Activated T-cell treated with anti-CD3 and anti-CD28 coated beads, Interleukin-2, amount 50 U/mL, for 4 hours (primary cell): ENCODE data around the gene ZFHX3. TPM values are rescaled to one million over a fixed set of nuclear protein-coding genes. Genes with fewer than 3 reads are reported as not detected.

Experiments
- ATAC-seq, 2 donors: fragments of 200-7000 bp; cut with Tn5 transposase; one replicate each; pipeline ENCODE4 v1.10.0; 2021
- DNase-seq: peaks from one replicate; pipeline ENCODE4 v3.0.0-alpha.2; 2020
- H3K27me3 Mint-ChIP-seq: one replicate; pipeline ENCODE4 v1.8.0; 2021; ENCODE audit warnings: low read depth, mixed read lengths
- H3K36me3 Mint-ChIP-seq: one replicate; pipeline ENCODE4 v1.8.0; 2022; ENCODE audit warnings: mixed read lengths; ENCODE audit not compliant: insufficient read depth
- H3K4me1 Mint-ChIP-seq: one replicate; pipeline ENCODE4 v1.8.0; 2021; ENCODE audit warnings: low read depth, mixed read lengths
- H3K4me3 Mint-ChIP-seq: one replicate; pipeline ENCODE4 v1.8.0; 2021; ENCODE audit warnings: mild to moderate bottlenecking, moderate library complexity, mixed read lengths
- H3K9me3 Mint-ChIP-seq: one replicate; pipeline ENCODE4 v1.8.0; 2021; ENCODE audit warnings: mixed read lengths
- total RNA-seq, 3 donors: library from RNA; stranded (reverse); gene quantifications; one replicate each; pipeline ENCODE4 v1.2.1, GENCODE V29; 2021

The ZFHX3 gene
- total RNA-seq, 3 donors from 2014 or later: 0.29 to 2.5 (median 0.86) TPM

DNA sequence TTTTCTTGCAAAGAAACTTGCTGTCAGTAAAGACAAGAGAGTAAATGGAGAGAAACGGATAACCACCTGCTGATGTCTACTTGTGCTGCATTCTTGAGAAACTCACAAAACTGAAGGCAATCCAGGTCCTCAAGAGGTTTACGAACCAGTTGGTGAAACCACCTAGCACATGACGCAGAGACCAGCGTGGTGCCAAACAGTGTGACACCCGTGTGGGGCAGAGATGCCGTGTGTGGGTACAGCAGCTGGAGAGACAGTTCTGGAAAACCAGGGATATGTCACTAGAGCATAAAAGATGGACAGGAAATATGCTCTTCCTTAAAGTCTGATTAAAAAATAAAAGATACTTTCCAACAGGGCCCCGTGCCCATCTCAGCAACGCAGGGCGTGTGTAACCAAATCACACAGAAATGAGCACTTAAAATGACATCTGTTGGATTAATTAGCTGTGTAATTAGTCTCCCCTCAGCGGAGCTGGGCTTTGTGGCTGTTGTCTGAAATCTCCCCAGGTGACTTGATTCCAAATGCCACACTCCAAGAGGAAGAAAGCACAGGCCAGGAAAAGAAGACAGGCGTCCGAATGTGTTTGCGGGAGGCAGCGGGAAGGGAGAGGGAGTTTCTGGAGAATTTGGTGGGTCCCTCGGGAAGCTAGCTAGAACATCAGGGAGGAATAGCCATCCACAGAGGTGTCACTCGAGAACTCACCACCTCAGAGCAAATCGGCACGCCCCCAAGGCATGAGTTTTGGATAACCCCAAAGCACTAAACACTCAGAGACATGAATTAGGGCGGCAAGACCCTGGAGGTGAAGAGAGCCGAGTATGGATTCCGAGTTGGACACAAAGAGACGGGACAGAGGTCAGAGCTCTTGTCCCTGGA is 109.8 kb downstream of the ZFHX3 start:
- ATAC-seq (no peak), DNase-seq (no peak)
- no peaks in the 10 kb centered on the region for H3K27me3 Mint-ChIP-seq
- no peaks in the 10 kb centered on the region for H3K9me3 Mint-ChIP-seq
- H3K4me1 Mint-ChIP-seq: no peaks in the 10 kb centered on the region
- no peaks in the 10 kb centered on the region for H3K36me3 Mint-ChIP-seq
- no peak overlapping the region for H3K4me3 Mint-ChIP-seq

DNA sequence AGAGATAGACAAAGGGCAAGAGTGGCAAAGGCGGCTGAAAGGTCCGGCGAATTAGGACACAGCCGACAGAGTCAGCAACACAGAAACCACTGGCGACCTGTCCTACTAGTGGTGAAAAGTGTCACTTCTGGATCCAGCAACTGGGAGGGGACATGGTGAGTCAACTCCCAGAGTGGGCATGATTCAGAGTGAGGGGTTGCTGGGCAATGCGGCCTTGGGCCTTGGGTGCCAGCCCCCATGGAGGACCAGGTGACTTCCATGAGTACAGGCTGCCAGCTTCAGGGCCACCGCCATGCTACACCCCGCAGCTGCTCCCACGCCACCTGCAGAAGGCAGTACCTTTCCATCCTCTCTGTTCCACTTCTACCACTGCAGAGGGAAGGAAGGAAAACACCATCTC is 110.6 kb downstream of the ZFHX3 start:
- Mint-ChIP-seq H3K9me3 (no peaks in the 10 kb centered on the region), H3K4me1 (peaks cover 2% of the 10 kb centered on the region), H3K27me3 (no peaks in the 10 kb centered on the region), H3K36me3 (no peaks in the 10 kb centered on the region), H3K4me3 (no peak overlapping the region)
- DNase-seq (no peak), ATAC-seq (no peak)

DNA sequence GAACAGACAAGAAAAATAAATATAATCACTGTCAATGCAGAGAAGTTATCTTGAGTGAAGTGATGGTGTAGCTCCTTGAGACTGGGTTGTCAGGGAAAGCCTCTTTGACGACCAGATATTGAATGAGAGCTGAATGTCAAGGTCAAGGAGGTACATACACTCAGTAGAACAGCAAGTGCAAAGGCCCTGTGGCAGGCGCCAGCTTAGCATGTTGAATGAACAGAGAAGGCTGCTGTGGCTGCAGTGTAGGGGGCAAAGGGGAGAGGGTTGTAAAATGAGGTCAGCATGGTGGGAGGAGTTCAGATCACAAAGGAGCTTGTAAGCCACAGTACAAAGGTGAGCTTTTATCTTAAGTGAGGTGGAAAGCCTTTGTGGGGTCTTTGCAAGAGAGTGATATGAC is 111.5 kb downstream of the ZFHX3 start:
- Mint-ChIP-seq H3K27me3 (no peaks in the 10 kb centered on the region), H3K4me1 (peaks cover 8% of the 10 kb centered on the region), H3K4me3 (no peak overlapping the region), H3K36me3 (no peaks in the 10 kb centered on the region), H3K9me3 (no peaks in the 10 kb centered on the region)
- no peak for DNase-seq
- ATAC-seq: no peak

DNA sequence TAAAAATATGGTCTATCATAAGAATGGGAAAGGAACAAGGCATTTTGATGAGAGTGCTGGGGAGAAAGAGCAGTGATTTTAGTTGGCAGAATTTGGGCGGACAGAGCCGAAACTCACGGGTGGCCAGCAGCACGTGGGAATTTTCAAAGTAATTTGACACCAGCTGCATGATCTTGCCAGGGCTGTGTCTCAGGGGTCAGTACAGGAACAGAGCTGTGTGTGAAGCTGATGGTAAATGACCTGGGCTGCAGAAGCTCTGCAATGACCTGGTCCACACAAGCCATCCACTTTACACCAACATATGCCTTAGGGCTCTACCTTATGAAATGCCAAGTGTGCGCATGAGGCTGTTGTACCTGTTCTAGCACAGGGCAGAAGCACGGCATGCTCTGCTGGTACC is 112.0 kb downstream of the ZFHX3 start:
- peaks cover 8% of the 10 kb centered on the region for H3K4me1 Mint-ChIP-seq
- DNase-seq: no peak
- H3K9me3 Mint-ChIP-seq: no peaks in the 10 kb centered on the region
- no peaks in the 10 kb centered on the region for H3K27me3 Mint-ChIP-seq
- no peak overlapping the region for H3K4me3 Mint-ChIP-seq
- ATAC-seq: no peak
- H3K36me3 Mint-ChIP-seq: no peaks in the 10 kb centered on the region

DNA sequence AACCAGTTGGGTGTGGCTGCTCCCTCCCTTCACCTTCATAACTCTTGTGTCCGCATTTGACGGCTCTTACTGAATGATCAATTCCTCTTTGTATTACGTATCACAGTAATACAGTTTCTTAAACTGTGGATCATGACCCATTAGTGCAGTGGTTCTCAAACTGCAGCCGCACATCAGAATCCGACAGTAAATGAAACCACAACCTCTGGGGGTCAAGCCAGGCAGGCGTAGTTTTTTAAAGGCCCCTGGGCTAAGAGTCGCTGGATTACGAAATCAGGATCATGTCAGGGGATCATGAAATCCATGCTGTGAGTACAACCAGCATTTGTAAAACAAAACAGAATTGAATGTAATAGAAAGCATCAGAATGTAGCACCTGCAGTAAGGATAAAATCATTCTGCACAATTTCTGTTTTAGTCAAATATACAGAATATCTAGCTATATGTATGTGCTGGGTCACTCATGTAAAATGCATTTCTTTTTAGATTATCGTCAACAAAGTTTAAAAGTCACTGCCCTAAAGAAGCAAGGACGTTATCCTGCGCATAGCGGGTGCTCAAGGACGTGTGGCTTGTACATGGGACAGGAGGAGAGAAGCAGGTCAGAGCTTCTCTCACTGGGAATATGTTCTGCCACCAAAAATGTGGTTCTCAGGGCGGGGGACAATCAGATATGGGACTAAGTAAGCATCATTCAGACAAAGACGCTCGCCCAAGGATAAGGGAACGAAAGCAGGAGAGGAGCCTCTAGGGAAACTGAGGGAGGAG is 113.1 kb downstream of the ZFHX3 start:
- no peak for ATAC-seq
- no peaks in the 10 kb centered on the region for H3K36me3 Mint-ChIP-seq
- no peaks in the 10 kb centered on the region for H3K9me3 Mint-ChIP-seq
- peaks cover 8% of the 10 kb centered on the region for H3K4me1 Mint-ChIP-seq
- no peak for DNase-seq
- H3K4me3 Mint-ChIP-seq: no peak overlapping the region
- no peaks in the 10 kb centered on the region for H3K27me3 Mint-ChIP-seq

DNA sequence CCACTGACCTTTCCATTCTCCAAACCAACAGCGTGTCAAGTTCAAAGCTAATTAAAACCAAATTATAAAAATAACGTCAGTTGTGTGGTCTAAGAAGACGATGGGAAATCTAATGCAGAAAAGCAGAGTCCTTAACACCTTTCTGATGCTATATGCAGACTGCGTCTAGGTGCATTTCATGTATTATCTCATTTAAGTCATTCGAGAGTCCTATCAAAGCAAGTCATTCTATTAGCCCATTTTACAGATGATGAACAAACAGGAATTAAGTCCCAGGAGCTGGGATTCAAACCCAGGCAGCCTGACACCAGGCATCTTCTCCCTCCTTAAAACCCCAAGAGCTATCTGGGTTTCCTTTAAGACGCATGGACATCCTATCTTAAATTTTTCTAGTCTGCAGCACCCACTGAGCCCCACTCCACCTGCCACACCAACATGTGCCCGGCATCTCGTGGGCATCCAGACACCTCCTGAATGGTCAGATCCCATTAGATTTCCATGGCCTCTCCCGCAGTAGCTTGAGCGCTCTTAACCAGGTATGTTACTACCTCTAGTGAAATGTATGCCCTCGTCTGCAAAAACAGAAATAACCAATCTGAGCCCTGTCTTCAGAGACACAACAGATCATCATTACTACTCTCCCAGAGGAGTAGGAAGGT is 115.1 kb downstream of the ZFHX3 start:
- DNase-seq: no peak
- H3K27me3 Mint-ChIP-seq: no peaks in the 10 kb centered on the region
- no peak for ATAC-seq
- peaks cover 8% of the 10 kb centered on the region for H3K4me1 Mint-ChIP-seq
- no peak overlapping the region for H3K4me3 Mint-ChIP-seq
- H3K9me3 Mint-ChIP-seq: no peaks in the 10 kb centered on the region
- no peaks in the 10 kb centered on the region for H3K36me3 Mint-ChIP-seq

DNA sequence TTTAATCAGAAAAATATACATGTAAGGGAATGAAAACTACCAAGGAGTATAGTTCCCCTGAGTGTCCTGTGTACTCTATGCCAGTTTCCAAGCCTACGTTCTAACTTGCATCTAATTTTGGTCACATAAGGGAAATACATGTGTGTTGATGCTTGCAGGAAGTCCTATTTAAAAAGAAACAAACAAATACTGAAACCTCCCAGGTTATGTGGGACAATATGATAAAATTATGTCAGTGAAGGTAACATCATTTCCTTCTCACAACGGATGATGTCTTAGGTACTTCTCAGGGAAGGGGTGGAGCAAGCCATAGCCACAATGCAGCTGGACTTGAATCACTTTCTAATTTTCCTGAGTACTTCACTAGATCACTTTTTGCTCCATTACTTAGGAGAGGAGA is 115.9 kb downstream of the ZFHX3 start:
- DNase-seq (no peak), ATAC-seq (no peak)
- no peak overlapping the region for H3K4me3 Mint-ChIP-seq
- no peaks in the 10 kb centered on the region for H3K9me3 Mint-ChIP-seq
- H3K36me3 Mint-ChIP-seq: no peaks in the 10 kb centered on the region
- H3K4me1 Mint-ChIP-seq: peaks cover 8% of the 10 kb centered on the region
- no peaks in the 10 kb centered on the region for H3K27me3 Mint-ChIP-seq

DNA sequence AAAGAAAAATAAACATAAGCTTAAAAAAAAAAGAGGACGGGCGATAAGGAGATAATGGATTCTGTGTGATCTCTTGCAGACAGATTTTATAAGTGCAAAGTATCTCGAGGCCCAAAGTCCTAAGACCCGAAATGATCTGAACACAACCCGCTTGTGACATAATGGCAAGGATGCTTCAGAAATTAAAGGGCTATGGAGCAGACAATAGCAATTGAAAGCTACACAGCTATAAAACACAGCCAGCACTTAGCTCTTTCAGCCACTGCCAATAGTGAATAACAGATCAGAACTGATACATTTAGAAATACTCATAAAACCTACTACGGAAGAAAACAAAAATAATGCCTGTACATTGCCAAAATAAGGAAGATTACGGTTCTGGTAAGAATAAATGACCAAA is 117.5 kb downstream of the ZFHX3 start:
- Mint-ChIP-seq H3K4me3 (no peak overlapping the region), H3K4me1 (peaks cover 8% of the 10 kb centered on the region), H3K36me3 (no peaks in the 10 kb centered on the region), H3K9me3 (no peaks in the 10 kb centered on the region), H3K27me3 (no peaks in the 10 kb centered on the region)
- no peak for ATAC-seq
- DNase-seq: no peak

DNA sequence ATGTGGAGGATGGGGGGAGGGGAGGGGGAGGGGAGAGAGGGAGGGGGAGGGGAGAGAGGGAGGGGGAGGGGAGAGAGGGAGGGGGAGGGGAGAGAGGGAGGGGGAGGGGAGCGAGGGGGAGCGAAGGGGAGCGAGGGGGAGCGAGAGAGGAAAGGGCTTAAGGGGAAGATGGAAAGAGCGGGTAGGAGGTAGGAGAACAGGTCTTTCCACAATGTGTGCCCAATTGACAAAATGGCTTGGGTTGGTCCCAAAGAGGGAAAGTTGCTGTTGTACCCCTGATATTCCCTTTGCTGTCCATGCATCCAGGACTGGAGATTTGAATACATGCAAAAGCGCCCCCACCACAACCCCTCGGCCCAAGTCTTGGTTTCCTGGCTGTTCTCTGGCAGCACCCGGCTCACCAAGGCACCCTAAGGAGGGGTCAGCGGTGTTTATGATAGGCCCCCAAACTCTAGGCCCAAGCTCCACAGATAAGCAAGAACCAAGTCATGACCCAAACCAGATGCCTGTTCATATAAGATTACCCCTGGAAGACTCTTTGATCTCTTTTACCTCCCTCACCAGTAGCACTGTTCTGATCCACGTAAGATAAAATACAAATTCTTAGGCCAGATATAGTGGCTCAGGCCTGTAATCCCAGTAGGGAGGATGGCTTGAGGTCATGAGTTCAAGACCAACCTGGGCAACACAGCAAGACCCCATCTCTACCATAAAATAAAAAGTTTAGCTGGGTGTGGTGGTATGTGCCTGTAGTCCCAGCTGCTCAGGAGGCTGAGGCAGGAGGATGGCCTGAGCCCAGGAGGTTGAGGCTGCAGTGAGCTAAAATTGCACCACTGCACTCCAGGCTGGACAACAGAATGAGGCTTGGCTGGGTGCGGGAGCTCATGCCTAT is 119.6 kb downstream of the ZFHX3 start:
- Mint-ChIP-seq H3K4me1 (peaks cover 8% of the 10 kb centered on the region), H3K4me3 (no peak overlapping the region), H3K36me3 (no peaks in the 10 kb centered on the region), H3K27me3 (no peaks in the 10 kb centered on the region), H3K9me3 (no peaks in the 10 kb centered on the region)
- DNase-seq: no peak
- no peak for ATAC-seq

DNA sequence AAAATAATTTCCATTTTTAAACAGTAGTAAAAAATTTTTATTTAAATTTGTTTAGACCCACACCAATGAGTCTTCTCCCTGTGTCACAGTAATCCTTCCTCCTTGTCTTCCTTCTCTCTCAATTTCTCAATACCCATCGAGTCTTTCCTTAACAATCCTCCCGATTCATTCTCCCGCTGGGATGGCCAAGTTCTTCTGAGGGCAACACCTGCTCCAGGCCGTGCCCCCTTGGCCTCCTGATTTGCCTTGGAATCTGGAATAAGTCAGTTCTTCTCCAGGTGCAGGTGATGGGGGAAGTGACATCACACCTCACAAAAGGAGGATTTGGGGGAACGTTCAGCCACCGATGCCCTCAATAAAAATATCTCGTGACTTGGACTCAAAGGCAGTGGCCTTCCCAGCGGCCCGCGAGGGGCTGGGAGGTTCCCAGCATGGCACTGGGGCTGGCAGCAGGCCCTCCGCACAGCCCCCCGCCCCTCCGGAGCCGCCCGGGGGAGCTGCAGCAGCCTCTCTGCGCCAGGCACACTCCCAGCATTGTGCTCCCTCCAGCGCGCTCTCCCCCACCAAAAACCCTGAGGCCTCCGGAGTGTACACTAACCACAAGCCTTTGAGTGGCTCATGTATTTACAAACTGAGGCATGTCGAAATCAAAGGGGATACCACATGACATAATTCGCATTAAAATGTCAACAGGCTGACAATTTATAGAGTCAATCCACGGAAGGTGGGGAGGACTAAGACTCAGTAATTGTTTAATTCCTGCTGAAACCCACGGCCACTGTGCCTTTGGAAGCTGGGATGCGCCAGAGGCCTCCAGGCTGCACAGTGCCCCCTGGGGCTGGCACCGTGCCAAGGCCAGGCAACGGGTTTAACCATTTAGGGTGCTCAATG is 120.5 kb downstream of the ZFHX3 start:
- Mint-ChIP-seq H3K4me3 (no peak overlapping the region), H3K9me3 (no peaks in the 10 kb centered on the region), H3K27me3 (no peaks in the 10 kb centered on the region), H3K4me1 (peaks cover 7% of the 10 kb centered on the region), H3K36me3 (no peaks in the 10 kb centered on the region)
- no peak for ATAC-seq
- DNase-seq: no peak

DNA sequence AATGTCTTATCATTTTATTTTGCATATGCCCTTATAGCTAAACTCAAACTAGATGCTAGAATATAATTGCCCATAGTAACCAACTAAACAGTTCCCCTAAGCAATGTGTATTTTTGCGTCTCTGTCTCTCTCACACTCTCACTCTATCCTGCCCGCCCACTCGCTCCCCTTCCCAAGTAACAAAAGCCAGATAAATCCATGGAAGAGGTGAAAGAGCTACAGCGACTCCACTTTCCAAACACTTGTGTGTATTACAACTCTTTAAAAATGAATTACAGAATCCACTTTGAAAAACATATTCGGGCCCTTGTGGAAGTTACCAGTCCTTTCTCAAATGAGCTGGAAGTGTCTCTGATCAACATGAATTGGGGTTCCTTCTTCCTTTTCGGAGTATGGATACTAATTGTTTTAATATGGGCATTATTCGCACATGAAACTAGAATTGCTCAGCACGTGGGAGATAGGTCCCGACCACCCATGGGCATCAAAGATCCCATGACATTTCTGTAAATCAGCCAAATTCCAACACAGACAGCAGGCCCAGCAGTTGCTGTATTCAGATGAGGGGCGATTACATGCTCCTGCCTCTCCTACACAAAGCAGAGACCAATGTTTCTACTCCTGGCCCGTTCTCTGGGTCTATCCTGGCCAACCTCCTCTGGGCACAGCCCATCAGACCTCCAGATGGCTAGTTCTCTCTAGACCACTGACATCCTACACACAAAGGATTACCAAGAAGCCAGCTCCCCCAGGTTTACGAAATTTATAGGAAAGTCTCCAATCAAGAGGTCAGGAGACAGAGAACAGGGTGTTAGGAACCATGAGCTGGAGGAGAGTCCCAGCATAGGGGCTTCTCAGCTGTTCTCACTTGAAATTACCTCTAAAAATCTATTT is 121.5 kb downstream of the ZFHX3 start:
- Mint-ChIP-seq H3K4me3 (no peak overlapping the region), H3K9me3 (no peaks in the 10 kb centered on the region), H3K4me1 (peaks cover 6% of the 10 kb centered on the region), H3K36me3 (no peaks in the 10 kb centered on the region), H3K27me3 (no peaks in the 10 kb centered on the region)
- DNase-seq (no peak), ATAC-seq (no peak)

DNA sequence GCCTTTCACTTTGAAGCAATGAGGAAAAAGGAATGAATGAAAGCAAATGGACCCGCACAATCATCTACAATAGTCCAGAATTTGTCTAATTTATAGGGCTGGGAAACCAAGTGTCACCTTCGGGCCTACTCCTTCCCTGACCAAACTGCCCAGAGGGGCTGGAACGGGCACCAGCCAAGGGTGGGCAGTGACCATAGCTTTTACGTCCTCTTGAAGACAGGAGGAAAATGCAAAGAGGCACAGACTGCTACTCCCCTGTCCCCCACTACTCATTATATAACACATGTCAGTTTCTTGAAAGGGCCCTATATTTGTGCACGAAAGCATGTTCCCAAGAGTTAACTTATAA is 122.3 kb downstream of the ZFHX3 start:
- no peaks in the 10 kb centered on the region for H3K9me3 Mint-ChIP-seq
- ATAC-seq (no peak), DNase-seq (no peak)
- peaks cover 11% of the 10 kb centered on the region for H3K4me1 Mint-ChIP-seq
- no peaks in the 10 kb centered on the region for H3K27me3 Mint-ChIP-seq
- H3K4me3 Mint-ChIP-seq: no peak overlapping the region
- no peaks in the 10 kb centered on the region for H3K36me3 Mint-ChIP-seq
